NCI-H146 treated with DMSO at 0.1 percent for 48 hours (cell line): ENCODE measurements around the gene EFL1.
"Not testable (repeated sequence)": the region's sequence is repeated elsewhere in the genome, so short reads cannot be mapped to it uniquely, and the experiment has no call there.

Experiments used
- DNase-seq: peaks from one replicate; lab custom pipeline; 2025; ENCODE audit not compliant: unreplicated experiment; lab: John Stamatoyannopoulos, UW

The EFL1 gene

DNA sequence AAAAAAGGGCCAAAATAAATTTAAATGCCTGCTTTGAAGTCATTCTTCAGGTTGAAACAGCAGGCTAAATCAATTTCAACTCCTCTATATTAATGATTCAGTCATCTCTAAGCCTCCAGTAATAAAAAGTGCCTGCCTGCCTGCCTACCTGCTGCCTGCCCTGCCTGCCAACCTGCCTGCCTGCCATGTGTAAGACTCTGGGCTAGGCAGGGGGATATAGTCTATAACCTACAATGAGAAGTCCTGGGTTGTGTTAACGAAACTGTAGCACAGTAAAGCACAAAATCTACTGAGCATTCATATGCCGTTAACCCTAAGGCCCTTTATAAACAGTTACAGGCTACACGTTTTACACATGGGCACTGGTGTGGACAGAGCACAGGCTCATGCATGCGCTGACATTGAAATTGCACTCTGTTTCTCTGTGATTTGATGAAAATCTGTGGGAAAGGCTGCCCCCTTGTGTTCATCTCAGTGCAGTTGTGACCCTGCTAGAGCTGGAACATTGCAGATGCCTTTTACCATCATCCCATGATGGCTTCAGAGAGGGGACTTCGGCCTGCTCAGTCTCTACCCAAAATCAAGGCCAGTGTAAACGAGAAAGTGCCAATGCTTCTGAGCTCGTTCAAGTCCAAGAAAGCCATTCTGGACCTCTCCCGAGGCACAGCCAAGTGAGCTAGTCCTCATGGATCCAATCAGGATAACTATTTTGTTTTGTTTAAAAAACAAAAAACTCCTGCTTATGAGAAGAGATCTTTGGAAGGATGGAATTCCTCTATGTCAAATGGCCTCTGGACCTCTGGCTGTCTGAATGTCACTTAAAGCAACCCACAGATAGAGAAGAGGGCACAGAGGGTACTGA lies 64.6 kb downstream of the EFL1 start:
- no peak for DNase-seq

DNA sequence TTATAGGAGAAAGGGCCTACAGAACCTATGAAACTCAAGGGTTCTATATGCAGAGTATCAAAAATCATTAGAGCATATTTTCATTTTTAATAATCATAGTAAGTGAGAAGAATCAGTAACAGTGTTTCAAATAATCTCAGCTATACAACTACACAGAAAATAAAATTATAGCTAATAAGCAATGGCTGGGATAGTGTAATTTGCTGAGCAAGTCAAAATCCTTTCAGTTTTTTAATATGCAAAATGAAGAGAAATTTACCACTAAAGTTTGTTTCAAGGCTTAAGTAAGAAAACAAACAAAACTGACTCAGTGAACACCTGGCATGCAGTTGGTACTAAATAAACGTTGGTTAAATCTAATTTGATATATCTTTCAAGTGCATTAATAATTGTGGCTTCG lies 66.2 kb downstream of the EFL1 start:
- no peak for DNase-seq

DNA sequence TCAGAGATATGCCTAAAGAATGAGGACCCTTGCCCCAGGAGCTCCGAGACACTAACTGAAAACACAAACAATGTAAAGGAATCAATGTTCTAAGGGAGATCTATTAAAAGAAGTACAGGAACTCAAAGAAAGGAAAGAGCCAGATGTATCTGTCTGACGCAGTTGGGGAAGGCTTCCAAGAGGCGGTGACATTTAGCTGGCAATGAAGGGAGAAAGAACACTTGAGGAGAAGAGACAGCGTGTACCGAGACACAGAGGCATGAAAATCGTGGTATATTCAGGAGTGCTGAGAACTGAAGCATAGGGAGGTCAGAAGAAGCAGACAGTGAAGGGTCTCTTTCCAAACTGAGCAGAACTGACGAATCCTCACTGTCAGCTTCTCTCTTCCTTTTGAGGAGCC lies 66.7 kb downstream of the EFL1 start:
- DNase-seq: not testable (repeated sequence)

DNA sequence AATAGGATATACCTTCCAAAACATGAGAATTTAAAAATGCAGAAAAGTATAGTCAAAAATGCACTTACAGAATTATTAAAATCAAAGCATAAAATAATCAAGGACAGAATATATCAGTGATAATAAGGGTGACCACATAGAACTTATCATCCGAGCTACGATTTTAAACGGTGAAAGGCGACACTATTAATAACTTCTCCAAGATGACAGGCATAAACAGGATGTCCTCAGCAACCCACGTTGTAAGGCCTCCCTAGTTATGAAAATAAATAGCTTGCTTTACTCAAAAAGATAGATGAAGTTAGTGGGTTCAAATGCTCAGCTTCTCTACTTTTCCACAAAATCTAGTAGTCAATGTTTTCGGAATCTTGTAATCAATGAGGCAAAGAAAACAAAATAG lies 68.0 kb downstream of the EFL1 start:
- DNase-seq: not testable (repeated sequence)

DNA sequence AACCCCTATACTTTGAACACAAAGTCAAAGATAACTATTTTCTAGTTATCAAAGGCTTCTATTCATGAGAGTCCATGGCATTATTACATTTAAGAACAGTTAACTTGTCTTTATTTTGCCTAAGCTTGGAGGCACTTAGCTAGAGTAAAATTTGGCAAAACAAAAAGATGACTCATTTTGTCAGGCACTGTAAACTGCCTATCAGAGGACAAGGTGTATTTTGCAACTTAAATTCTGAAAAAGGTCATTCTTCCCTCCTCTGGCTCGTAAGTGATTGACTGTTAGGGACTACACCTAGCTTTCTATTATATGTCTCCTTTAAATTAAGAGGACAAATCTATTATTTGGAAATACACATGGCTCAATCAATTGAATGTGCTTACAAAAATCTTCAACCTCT lies 69.1 kb downstream of the EFL1 start:
- DNase-seq: not testable (repeated sequence)

DNA sequence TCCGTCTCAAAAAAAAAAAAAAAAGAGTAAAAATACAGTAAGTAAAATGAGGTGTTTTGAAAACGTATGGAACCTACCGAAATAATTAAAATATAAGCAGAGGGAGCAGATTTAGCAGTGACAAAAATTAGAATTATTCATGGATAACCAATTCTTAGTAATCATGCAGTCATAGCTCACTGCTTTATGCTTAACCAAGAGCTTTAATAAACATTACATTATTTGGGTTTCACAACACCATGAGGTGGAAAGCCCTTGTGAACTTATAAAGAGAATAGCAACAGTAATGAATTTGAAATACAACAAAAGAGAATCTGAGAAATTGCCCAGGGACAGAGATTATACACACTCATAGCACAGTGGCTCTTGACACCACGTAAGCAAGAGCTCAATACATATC lies 70.1 kb downstream of the EFL1 start:
- DNase-seq: not testable (repeated sequence)

DNA sequence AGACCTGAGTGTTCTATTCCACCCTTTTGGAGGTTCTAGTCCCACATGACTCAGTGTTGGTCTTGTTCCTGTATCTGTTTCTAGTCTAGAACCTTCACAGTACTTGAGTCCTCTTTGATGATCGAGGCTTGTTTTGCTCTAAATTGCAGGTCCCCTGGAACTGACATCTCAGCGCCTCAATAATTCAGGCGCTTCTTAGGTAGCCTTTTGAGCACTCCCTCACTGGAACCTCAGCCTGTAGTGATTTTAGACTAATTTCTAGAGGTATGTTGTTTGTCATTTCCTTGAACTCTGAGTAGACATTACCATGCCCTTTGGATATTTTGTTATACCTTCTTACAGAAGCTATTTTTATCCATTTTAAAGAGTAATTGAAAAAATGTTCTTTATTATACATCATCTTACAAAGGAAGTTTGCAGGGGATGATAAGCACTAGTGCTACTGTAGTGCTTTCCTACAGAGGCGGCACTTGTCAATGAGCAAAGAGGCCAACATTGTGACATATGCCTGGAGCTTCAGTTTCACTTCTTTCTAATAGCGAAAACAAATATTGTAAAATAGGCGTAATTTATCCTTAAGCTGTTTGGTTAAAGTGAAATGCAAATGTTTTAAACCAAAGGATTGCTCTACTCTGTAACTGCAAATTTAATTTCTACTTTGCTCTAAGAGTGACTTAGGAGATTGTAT lies 75.7 kb downstream of the EFL1 start:
- no peak for DNase-seq

DNA sequence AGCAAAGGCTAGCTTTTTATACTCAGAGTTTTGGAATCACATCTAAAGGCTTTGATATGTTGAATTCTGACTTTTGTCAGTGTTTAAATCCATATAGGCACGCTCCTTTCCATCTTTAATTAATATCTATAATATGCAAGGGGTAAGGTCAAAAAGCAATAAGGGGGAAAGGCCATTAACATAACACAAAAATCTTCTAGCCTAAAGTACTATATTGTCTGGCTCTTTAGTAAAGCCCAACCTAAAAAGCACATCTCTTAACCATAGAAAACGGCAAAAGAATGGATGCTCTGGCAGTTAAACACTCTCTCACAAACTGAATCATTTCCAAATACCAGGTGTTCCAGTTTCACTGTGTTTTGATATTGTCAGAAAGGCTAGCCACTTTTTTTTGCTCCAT lies 76.4 kb downstream of the EFL1 start:
- DNase-seq: no peak

DNA sequence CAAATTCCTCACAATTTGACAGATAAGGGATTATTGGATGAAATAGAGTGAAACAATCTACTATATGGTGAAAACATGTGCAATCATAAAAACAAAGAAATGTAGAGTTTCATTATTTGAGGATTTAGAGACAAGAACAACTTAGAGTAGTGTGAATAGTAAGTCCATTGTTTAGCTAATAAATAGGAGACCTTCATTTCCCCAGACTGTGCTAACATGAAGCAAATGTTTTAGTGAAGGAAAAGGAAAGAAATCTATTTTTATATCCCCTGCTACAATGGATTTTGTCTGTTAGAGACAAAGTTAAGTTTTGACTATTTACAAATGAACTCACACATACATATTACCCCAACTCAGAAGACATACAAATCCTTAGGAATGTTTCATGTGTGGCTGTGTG lies 77.8 kb downstream of the EFL1 start:
- no peak for DNase-seq

DNA sequence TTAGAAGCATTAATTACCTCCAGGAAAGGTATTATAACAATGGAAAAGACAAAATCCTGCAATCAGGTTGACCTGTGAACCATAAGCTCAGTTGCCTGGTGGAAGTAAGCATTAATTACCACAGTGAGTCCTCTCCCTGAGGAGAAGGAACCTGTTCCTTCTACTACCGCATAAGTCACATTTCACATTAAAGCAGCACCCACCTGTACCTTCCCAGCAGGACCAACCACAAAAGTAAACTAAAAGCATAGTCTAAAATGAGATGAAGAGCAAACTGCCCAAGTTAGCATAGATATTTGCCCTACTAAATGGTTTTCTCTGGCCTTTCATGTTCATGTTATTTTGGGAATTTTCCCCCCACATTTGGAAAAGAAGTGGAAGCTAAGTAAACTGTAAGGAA lies 78.2 kb downstream of the EFL1 start:
- no peak for DNase-seq

DNA sequence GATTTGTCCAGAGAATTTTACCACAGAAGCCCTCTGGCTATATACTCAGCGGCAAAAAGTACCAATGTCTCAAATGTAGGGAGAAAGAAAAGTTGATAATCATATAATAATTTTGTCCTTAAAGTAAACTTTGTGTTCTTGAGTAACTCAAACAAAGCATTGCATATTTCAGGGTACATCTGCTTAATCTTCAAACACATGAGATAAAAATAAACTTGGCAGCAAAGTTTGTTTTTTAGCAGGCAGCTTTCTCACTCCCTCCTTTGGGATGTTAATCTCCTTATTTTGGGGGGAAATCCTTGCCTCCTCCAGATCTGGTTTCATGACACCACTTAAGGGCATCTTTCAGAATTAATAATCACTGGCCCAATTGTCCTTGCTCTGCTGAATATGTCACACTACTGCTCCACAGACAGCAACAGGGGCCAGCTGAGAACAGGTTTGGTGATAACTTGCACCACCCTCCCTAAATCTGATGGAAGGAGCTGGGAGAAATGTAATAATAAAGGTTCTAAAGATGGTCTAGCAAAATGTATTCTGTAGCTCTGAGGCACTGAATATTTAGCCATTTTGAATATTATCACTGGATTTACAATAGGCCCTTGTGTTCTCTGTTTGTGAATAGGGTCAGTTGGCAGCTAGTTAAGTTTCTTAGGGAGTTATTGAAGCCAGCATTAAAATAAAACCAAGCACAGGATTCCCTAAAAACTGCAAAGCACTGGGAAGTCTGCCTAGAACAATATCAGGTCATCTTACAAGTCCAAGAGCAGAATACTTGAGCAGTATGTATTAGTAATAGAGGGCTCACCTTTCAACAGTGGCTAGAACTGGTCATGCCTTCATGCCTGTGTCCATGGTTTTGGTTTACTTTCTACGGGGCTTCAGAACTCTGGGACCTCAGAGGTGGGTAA lies 79.2 kb downstream of the EFL1 start:
- no peak for DNase-seq

DNA sequence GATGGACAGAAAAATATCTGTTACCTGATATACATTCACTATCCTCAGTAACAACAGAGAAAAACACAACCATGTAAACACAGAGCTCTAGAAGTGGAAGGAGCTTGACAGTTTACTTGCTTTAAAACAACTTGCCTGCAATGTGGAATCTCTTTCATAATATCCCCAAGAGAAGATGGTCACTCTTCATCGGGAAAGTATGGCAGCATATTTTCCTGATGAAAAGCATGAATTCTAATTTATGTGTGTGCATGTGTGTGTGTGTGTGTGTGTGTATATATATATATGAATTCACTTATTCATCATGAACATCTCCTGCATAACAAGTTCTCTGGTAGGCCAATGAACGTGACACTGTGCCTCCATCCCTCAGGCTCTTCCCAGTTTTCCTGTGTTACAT lies 81.2 kb downstream of the EFL1 start:
- DNase-seq: no peak

DNA sequence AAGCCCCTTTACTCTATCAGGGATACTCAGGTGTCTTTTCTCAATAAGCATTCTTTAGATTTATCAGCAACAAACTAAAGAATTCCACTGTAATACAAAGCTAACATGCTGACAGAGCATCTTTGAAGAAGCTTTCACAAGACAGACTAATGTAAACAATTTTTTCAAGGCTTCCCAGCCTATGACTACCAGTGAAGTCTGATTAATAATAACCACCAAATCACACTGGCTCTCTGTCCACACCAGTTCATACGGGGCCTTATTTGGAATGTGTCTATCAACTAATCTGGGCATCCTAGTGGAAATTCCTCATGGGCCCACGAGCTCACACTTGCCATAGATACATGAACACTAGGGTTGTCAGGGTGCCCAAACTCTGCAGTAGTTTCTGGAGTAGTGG lies 84.5 kb downstream of the EFL1 start:
- DNase-seq: no peak

DNA sequence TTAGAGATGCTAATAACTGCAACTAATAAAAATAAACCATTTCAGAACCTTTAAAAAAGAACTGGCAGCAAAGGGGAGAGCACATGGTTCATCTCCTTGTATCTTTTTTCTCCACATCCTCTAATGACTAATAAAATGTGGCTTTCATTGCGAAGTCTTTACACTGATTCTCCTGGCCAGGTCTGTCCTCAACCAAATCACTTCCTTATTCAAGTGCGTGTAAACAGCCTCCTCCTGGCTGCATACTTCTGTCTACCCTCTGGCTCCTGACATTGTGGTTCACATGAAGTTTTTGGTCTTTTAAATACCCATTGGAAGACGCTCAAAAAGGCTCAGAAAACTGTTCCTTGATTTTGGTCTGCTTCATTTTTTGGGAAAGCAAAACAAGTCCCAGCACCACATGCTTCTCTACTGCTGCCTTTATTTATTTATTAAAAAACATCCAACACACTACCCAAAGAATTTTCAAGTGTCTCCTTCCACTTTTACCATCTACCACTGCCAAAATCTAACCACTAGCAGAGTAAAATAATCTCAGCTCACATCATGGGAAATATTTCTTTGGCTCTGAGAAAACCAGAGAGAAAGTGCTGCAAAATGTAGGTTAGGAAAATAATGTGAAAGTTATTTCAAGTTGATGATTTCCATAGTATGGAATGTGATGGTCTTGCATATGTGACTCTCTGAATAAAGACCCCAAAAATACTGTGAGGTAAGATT lies 85.1 kb downstream of the EFL1 start:
- DNase-seq: no peak

DNA sequence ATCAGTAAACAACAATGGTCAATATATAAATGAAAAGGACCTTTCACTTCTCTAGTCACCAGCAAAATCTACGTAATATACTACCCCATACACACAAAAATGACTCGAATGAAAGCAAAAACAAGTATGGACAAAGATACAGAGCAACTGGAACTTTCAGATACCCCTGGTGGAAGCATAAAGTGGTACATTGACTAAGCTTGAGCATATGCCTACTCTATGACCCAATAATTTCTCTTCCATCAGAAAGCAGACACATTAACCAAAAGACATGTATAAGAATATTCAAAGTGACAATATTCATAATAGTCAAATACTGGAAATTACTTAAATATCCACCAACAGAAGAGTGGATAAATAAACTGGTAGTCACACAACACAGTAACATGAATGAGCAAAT lies 86.0 kb downstream of the EFL1 start:
- no peak for DNase-seq

DNA sequence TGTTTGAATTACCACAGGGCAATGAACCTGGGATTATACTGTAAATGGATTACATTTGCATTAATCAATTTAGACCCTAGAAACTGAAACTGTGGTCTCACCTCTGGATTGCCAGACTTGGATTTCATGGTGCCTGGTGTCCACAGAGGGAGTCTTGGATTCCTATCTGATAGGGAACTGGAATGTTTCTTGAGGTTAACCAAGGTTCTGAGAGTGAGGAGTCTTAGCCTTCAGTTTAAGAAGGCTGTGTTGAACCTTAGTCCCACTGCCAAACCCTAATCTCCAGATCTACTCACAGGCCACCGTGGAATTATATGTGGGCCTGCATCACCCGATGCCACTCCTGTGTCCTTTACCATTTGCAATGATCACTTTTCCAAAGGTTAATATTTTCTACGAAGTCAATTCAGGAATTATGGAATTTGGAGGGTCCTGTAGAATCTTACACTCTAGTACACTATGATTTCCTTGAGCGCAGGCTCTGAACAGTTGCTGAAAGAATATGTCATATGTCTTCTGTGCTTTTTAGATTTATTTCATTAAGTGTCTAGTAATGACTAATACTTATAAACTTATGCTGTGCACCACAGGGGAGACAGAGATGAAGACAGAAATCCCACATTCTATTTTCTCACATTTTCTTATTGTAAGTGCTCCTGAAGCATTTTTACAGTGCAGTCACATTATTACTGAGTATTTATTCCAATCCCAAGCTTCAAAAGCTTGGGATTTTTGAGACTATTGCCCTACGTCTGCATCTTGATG lies 87.9 kb downstream of the EFL1 start:
- no peak for DNase-seq

DNA sequence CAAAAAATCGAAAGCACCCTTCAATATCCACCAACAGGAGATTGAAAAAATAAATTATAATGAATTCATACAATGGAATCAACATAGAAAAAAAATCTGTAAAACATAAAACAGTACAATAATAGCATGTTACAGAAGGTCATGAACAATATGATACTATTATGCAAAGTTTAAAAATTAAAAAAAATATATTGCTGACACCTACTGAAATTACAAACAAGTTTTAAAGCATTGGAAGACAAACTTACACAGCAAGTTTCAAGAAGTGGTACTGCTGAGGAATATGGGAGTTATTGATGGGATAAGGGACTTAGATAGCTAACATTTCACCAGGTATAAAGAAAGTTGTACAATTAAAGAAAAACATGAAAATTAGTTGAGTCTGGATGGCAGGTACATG lies 89.4 kb downstream of the EFL1 start:
- DNase-seq: no peak

DNA sequence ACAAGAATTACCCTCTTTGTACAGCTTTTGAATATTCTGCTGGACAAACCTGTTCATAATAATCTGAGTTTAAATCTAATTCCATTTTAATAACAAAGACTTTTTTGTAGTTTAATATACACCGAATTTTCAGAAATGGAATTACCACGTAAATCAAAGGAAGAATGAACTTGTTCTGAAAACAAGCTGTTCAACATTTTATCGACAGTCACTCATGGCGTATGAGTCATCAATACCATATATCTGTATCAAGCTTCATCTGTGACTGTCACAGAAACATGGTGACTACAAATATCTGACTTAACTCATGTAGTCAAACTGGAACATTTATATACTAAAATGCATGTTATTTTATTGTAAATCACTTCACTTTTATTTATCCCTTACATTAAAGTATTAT lies 90.0 kb downstream of the EFL1 start:
- DNase-seq: no peak

DNA sequence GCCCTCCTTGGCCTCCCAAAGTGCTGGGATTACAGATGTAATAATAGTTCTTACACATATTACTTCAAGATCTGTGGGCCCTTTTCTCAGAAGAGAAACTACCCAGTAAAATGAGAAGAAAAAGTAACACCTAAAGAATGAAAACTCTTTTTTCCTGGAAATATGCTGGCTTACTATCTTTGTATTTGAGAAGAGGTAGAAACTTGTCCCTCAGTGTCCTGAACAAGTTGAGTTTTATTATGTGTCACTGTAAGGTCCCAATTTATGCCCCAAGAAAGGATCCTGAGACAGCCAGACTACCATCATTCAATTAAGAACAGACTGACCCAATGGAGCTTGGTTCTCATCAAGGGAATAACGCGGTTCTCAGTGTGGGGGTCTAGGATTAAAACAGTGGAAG lies 93.8 kb downstream of the EFL1 start:
- no peak for DNase-seq

DNA sequence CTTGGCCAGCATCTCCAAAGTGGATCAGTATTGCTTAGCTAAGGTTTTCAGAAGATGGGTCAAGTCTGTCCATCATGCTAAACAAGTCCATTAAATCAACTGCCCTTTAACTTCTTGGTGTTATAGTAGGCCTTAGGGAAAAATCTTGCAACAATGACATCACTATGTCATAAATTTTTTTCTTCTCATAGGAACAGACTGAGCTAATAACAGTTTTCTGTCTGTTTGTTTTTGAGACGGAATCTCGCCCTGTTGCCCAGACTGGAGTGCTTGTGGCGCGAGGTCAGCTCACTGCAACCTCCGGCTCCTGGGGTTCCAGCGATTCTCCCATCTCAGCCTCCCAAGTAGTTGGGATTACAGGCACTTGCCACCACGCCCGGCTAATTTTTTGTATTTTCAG lies 94.2 kb downstream of the EFL1 start:
- DNase-seq: no peak
